HG02973 (cell line): ENCODE measurements around the gene KRTAP22-2.

ENCODE experiments used
- ATAC-seq: cut with Tn5 transposase; IDR thresholded peaks from one replicate; pipeline ENCODE4 v1.9.1; 2021; ENCODE audit warnings: moderate library complexity; ENCODE audit not compliant: unreplicated experiment

KRTAP22-2 gene

DNA sequence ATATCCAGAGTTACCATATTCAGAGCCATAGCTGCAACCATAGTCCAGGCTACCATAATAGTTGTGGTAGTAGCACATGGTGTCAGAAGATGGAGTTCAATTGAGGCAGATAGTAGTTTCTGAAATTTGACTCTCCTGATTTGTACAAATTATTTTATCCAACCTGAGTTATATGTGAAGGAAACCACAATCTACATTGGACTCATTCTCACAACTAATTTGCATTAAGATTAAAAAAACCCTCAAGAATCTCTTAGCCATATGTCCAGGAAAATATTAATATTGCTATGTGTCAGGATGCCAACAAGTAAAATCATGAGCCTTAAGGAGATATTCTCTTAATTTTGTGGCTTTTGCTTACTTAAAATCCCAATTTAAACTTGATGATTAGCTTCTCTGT, at the start of gene KRTAP22-2:
Gene KRTAP22-2, minus strand, starts transcription at position 101 of the 400 bp plus-strand sequence.
- no peak for ATAC-seq

DNA sequence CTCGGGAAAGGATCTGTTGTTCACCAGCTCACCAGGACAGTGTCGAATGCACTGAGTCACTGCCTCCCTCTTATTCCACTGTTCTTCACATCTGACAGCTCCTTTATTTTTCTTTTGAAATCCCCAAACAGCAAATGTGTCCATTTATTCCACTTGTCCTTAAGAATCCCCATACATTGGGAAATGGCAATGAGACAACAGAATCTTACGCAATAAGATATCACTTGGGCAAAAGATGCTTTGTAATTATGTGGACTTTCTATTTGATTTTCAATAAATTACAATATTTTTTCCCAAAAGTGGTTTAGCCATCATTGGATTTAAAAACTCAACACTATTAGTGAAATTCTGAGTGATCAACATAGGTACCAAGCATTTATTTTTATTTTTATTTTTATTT, 48.5 kb upstream of the KRTAP22-2 start:
- no peak for ATAC-seq

DNA sequence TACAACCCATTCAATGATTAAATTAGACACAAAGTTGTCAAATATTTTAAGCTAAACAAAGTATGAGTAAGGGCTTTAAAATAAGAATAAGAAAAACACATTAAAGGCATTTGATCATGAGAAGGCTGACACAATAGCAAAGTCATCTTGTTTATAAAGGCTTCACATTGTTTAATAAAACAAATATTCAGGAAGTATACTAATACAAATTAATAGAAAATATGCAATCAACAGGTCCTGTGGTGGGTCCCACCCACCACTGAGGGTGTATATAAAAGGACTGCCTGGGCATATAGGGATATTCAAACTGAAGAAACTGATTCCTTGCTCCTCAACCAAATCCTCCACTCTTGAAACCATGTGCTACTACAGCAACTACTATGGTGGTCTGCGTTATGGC, 44.7 kb upstream of the KRTAP22-2 start, which contains the start of gene KRTAP20-2:
Gene KRTAP20-2, plus strand, starts transcription at position 301 of the 400 bp plus-strand sequence. Its CDS starts 58 bp downstream, at position 359.
- no peak for ATAC-seq

DNA sequence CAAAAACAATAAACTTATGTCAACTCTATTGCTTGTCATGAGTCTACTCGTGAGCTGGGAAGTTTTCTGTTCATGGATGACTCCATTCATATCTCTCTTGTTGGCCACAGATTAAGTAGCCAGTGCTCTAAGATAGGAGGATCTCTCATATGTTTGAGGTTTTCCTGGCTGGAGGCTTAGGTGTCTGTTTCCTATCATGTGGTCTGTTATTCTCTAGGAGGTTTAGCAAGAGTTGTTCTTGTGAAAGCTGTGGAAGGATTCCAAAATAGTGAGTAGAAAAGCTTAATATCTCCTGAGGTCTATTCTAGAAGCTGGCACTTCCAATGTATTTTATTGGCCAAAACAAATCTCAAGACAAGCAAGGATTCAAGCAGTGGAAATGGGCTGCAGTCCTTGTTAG, 39.0 kb upstream of the KRTAP22-2 start:
- ATAC-seq = no peak

DNA sequence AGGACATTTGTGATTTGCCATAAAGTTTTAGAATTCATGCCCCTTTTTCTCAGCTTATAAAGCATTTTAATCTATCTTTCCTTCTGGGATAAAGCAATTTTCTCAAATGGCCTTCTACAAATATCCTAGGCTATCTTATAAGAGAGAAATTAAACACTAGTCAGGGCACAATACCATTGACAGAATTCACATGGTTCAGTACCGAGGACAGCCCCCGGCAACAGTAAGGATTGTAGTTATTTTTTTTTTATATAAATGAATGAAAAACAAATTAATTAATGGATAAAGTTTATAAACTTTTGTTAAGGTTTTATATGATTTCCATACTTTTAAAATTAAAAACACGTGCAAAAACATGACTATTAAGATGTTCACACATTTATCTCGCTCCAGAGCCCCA, 37.9 kb upstream of the KRTAP22-2 start:
- ATAC-seq = no peak

DNA sequence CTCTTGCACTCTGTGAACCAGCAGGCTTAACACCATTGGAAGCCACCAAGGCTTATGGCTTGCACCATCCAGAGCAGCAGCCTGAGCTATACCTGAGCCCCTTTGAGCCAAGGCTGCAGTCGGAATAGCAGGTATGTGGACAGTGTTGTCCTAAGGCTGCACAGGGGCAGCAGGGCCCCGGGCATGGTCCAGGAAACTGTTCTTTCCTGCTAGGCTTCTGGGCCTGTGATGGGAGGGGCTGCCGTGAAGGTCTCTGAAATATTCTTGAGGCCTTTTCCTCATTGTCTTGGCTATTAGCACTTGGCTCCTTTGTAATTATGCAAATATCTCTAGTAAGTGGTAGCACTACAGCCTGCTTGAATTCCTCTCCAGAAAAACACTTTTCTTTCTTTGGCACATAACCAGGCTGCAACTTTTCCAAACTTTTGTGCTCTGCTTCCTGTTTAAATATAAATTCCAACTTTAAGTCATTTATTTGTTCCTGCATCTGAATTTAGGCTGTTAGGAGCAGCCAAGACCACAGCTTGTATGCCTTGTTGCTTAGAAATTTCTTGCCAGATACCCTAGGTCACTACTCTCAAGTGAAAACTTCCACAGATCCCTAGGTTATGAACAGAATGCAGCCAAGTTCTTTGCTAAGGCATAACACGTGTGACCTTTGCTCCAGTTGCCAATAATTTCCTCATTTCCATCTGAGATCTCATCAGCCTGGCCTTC, 35.4 kb upstream of the KRTAP22-2 start:
- ATAC-seq = no peak

DNA sequence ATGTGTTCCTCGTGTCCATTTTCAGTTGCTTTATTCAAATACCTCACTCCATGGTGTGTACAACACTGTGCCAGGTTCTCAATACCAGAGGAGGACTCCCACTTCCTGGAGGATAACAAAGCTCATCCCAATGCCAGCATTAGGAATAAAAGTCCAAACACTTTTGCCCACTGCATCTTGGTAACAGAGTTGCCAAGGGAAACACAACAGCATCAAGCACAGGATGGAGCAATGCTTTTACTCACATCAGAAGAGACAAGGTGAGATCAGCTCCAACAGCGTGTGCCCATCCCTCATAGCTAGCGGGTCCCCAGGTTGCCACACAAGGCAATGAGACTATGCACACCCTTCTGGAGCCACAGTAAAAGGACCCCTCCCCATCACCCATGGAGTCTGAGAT, 33.2 kb upstream of the KRTAP22-2 start:
- no peak for ATAC-seq

DNA sequence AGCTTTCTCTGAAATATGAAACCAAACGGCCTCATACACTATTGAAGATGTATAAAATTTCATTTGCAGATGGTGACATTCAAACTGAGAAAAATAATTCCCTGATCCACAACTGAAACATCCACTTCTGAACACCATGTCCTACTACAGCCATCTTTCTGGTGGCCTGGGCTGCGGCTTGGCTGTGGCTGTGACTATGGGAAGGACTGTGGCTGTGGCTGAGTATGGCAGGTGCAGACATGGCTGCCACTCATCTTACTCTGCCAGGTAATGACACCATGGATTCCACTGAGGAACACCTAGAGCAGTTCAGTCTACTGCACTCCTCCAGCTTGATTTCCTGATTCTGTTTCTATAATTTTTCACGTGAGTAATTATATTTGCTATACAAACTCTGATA, 30.3 kb upstream of the KRTAP22-2 start, which contains the start of gene KRTAP20-4:
Gene KRTAP20-4, plus strand, starts transcription at position 106 of the 400 bp plus-strand sequence.
- no peak for ATAC-seq

DNA sequence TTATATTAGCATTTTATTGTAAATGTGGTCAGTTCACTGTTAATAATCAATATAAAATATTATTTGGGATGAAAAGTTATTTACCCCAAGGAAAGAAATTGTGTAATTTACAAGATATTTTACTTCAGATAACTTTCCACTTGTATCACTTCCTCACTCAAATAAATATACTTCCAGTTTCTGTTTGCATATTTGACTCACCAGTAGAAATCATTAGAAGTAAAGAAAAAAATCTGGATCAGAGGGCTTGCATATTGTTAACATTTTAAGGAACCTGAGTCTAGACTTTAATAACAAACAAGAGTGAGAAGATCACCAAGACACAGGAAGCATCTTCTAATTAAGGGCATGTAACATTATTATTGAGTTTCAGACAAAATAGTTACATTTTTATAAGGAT, 29.9 kb upstream of the KRTAP22-2 start:
- no peak for ATAC-seq

DNA sequence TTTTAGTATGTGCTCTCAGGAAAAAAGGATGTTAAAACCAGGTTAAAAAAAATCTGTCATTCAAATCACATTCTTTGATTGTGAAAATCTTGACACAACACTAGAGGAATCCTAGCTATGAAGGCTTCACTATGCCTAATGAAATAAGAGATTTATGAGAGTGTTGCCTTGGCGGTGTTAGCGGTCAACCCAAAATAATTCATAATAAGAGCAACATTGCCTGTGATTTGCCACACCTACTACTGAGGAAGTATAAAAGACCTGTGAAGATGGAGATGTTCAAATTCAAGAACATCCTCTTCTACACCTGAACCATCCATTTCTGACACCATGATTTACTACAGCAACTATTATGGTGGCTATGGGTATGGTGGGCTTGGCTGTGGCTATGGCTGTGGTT, 25.9 kb upstream of the KRTAP22-2 start, which contains the start of gene KRTAP20-1:
Gene KRTAP20-1, plus strand, starts transcription at position 301 of the 400 bp plus-strand sequence. Its CDS starts 30 bp downstream, at position 331.
- no peak for ATAC-seq

DNA sequence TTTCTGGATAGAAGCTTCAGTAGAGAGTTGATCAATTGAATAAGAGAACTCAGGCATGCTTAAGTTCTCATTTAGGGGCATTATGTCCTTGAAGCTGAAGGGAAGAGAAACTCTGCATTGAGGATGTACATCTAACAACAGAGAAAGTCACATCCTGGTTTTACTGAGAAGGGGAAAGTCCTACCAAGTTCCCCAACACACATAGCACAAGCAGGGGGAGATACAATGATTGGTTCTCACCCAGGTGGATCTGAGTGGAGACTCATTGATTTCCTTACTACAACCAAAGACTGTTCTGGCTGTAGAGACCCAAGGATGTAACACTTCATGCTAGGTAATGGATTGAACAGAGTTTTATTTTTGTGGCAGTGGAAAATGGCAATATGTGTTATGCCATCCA, 25.0 kb upstream of the KRTAP22-2 start:
- no peak for ATAC-seq

DNA sequence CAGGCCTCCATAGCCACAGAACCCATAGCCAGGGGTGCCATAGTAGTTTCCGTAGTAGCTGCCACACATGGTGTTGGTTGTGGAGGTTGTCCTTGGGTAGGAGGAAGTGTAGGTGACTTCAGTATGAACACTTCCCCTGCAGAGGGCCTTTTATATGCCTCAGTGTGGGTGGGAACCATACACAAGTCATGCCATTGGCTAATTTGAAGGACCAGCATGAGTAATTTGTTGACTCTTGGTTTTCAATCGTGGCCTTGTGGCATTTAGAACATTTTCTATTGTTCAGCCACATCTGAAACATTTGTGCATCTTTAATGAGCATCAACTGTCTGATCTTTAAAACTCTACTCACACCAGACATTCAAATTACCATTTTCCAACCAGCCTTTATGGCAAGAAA, 23.6 kb upstream of the KRTAP22-2 start, which contains the start of gene KRTAP6-1:
Gene KRTAP6-1, minus strand, starts transcription at position 95 of the 400 bp plus-strand sequence. Its CDS starts 26 bp downstream, at position 69.
- ATAC-seq = no peak

DNA sequence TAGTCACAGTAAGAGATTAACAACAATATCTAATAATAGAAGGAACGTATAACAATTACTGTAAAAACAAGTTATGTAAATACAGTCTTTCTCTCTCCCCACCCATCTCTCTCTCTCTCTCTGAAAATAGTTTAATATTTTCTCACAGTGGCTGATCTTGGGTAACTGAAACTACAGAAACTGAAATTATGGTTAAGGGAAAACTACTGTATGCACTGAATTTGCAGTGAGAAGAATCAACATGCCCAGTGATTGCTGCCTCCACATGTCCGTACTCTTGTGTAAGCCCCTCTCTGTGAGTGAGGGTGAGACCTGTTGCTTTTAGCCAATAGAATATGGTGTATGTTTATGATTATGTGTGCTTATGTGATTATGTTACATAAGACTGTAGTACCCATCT, 21.9 kb upstream of the KRTAP22-2 start:
- no peak for ATAC-seq

DNA sequence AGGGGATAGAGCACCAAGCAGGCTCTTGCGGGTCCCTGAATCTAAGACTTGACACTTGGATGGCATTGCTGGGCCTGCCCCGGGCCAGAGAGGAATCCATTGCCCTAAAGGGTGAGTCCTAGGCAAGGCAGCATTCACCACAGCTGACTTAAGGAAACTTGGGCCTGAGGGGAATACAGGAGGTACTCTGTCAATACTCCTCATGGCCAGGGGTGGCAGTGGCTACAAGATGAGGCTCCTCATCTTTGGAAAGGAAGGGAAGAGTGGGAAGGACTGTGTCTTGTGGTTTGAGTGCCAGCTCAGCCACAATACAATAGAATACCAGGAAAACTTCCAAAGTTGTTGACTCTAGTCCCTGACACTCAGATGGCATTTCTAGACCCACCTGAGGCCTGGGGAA, 15.8 kb upstream of the KRTAP22-2 start:
- no peak for ATAC-seq

DNA sequence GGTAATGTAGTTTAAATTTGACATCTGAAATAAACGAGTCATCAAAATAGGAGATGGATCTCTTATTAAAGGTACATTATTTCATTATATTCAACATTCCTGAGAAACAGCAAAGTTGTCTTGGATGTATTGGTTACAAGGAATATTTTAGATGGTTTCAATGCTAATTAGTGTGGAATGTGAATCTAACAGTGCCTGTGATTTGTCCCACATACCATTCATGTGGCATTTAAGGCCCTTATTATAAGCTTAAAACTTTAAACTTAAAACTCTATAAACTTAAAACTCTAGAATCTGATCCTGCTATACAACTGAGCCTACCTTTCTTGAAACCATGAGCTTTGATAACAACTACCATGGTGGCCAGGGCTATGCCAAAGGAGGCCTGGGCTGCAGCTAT, 10.6 kb upstream of the KRTAP22-2 start, which contains the start of gene KRTAP22-1:
Gene KRTAP22-1, plus strand, starts transcription at position 301 of the 400 bp plus-strand sequence.
- no peak for ATAC-seq

DNA sequence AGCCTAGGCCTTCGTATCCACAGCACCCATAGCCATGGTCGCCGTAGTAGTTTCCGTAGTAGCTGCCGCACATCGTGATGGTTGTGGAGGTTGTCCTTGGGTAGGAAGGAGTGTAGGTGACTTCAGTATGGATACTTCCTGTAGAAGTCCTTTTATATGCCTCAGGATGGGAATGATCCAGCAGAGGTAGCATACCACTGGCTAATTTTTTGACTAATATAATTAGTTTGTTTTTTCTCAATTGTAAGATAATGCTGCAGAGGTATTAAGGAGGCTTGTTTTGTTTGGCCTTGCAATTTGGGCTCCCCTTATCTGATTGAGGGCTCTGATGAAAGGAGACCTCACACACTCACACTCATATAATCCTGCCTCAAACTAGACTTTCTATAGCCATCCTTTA, 8.6 kb upstream of the KRTAP22-2 start, which contains the start of gene KRTAP6-2:
Gene KRTAP6-2, minus strand, starts transcription at position 101 of the 400 bp plus-strand sequence. Its CDS starts 28 bp downstream, at position 73.
- no peak for ATAC-seq

DNA sequence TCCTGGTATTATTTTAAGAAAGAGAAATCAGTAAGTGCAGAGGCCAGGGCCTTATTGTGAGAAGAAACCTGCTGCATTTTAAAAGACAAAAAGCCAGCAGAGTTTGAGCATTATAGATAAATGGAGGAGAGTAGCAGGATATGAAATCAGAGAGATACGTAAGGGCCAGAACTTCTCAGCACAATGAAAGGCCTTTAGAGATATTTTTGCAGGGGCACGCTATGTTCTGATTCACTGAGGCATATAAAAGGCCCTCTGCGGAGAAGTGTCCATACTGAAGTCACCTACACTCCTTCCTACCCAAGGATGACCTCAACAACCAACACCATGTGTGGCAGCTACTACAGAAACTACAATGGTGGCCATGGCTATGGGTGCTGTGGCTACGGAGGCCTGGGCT, 1.9 kb upstream of the KRTAP22-2 start, which contains the start of gene KRTAP6-3:
Gene KRTAP6-3, plus strand, starts transcription at position 301 of the 400 bp plus-strand sequence. Its CDS starts 6 bp downstream, at position 307.
- no peak for ATAC-seq

DNA sequence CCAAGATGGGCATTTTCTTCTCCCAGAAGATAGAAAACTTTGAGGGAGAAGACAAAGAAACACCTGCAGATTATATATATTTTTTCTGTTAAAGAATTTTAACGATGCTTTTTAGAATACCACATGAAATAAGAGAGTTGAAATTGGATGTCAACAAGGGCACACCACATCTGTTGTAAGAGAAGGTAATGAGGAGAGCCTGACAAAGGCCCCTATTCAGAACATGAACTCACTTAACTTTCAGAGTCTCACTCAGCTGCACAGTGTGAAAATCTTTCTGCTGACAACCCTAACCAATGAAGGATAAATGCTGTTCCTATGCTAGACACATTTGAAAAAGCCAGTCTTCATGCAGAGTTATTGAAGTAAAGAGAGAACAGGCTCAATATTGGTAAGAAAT, 7.3 kb downstream of the KRTAP22-2 start:
- no peak for ATAC-seq

DNA sequence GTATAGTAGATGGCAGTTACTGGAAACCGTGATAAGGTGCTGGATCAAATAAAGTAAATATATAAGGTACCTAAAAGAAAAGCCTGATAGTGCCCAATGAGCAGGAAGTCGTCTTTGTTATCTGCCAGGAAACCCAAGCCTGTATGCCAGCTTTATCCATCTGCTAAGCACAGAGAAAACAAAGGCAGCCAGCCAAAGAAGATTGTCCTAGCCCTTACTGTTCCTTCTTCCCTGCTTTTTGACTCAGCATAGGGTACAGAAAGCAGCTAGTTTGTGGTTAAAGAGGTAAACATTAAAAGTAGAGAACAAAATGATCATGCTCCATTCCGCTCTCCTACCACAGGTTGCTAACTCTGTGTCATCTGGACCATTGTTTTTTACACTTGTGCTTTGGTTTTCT, 10.1 kb downstream of the KRTAP22-2 start:
- ATAC-seq = no peak

DNA sequence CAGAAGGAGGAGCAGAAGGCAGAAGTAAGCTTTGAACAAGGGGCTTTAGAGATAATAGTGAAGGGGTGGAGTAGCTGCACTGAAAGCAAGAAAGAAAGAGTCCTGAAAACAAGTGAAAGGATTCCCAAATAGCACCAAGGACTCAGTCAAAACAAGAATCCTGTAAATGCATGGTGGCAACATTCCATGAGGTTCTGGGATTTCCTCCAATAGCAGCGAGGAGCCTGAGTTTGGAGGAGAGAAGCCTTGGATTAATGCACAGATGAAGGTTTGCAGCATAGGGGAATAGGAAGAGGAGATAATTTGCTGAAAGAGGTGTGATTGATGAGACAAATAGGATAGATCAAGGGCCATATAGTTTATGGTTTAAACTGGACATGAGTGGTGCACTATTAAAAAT, 10.9 kb downstream of the KRTAP22-2 start:
- ATAC-seq = no peak

DNA sequence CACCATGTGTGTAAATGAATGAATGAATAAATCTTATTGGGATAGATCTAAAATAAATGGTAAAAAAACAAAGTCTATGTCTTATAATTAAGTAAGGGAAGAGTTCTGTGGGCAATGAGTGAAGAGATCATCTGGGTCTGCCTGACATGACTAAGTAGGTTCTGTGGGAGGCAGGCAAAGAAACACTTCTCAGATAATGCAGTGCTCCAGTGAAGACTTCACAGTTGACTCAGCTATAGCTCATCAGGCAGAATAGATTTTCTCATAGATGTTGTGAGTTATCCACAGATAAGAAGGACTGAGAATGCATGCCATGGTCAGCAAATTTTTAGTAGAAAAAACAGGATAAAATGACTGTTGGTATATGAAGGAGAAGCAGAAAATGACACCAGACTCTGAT, 12.4 kb downstream of the KRTAP22-2 start:
- no peak for ATAC-seq

DNA sequence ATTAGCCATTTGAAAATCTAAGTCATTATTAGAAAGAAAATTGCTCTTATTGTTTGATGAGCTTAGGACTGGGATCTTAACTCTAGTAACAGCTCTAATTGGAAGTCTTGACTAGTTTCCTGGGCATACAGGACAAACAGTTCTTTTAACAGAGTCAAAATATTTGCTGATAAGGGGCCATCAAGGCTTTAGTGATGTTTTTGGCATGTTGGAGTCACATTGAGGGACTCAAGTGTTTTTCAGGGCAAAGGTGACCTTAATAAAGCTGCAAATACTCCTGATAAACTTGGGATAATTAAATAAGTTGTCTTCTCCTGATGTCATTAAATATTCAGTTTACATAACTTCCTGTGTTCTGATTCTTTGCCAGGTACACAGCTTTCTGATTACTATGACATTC, 22.6 kb downstream of the KRTAP22-2 start:
- no peak for ATAC-seq
